K562 treated with DMSO at 1 percent for 48 hours (cell line): ENCODE measurements around the gene IGF2BP3. TPM values are rescaled to one million over a fixed set of nuclear protein-coding genes. Genes with fewer than 3 reads are reported as not detected.

Experiments
- total RNA-seq: library from RNA; unstranded; fragments of 300-600 nt; gene quantifications from 2 replicates; pipeline ENCODE4 v1.2.3, GENCODE V29; 2022; ENCODE audit warnings: low replicate concordance; ENCODE audit errors: extremely low read depth

Gene IGF2BP3
- total RNA-seq: not detected in 2 replicates

GRCh38 chr7:23470330-23471105 lies at the start of gene IGF2BP3:
Gene IGF2BP3 (minus strand): TSS chr7:23470491. CDS start chr7:23470110, 381 bp downstream.

GRCh38 chr7:23298885-23299769 lies 171.2 kb downstream of the IGF2BP3 start, which contains the start of gene MALSU1:
Gene MALSU1 (plus strand): TSS chr7:23299339. CDS start chr7:23299353, 14 bp downstream.

Other genes starting within 250 kb of the IGF2BP3 start
- gene GPNMB, start 223.7 kb downstream of the IGF2BP3 start, total RNA-seq: not detected in 2 replicates
- gene MALSU1, start 171.2 kb downstream of the IGF2BP3 start, total RNA-seq: not detected in 2 replicates
- gene TRA2A, start 61.5 kb upstream of the IGF2BP3 start, total RNA-seq: not detected in 2 replicates
- not detected in 2 replicates for gene CCDC126, start 126.9 kb upstream of the IGF2BP3 start, total RNA-seq
- not detected in 2 replicates for gene FAM221A, start 209.7 kb upstream of the IGF2BP3 start, total RNA-seq
- gene STK31, start 239.7 kb upstream of the IGF2BP3 start, total RNA-seq: not detected in 2 replicates